Retinal pigment epithelial cell (primary cell): ENCODE data around the gene RBFA.

Source experiments
- DNase-seq: peaks from one replicate; pipeline ENCODE4 v3.0.0-alpha.2; 2010; ENCODE audit warnings: low read depth
- H3K4me3 ChIP-seq: 2 replicates; pipeline ENCODE4 v1.5.1; 2011; ENCODE audit warnings: mild to moderate bottlenecking, low read length, control low read depth, moderate library complexity
- TF ChIP-seq, protein P1 (sequence below): conservative IDR thresholded peaks from 2 replicates; pipeline ENCODE4 v1.5.1; 2011; ENCODE audit warnings: low read depth, low read length, control low read depth, inconsistent platforms

RBFA gene

DNA sequence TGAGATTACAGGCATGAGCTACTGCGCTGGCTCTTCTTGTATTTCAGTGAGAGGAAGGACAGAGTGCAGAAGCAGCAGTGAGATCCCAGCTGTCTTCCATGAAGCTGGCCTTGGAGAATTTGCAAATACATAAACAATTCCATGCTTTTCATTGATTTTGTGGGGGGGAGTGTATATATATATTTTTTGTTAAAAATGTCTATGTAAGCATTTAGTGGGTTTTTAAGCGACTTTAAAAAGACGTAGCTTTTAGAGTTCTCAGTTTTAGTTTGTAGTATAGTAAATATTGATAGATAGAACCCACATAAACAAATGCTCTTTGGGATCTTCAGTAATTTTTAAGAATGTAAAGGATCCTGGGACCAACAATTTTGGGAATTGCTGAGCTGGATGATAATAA, 6.3 kb downstream of the RBFA start:
- TF ChIP-seq, protein P1, sequence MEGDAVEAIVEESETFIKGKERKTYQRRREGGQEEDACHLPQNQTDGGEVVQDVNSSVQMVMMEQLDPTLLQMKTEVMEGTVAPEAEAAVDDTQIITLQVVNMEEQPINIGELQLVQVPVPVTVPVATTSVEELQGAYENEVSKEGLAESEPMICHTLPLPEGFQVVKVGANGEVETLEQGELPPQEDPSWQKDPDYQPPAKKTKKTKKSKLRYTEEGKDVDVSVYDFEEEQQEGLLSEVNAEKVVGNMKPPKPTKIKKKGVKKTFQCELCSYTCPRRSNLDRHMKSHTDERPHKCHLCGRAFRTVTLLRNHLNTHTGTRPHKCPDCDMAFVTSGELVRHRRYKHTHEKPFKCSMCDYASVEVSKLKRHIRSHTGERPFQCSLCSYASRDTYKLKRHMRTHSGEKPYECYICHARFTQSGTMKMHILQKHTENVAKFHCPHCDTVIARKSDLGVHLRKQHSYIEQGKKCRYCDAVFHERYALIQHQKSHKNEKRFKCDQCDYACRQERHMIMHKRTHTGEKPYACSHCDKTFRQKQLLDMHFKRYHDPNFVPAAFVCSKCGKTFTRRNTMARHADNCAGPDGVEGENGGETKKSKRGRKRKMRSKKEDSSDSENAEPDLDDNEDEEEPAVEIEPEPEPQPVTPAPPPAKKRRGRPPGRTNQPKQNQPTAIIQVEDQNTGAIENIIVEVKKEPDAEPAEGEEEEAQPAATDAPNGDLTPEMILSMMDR = no peak
- no peak overlapping the region for H3K4me3 ChIP-seq
- no peak for DNase-seq

DNA sequence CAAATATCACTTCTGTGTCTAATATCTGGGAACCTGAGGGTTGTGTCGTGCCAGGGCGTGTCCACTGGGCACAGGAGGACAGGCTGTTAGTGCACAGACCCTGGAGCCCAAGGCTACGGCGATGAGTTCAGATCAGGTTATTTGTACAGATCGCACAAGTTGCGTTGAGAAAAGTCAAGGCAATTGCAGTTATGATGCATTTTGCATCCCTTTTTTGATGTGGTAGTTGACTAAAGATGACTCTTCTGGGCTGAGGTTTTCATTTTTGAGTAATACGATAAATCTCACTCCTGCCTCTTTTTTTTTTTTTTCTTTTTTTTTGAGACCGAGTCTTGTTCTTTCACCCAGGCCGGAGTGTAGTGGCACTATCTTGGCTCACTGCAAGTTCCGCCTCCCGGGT, 7.2 kb downstream of the RBFA start:
- TF ChIP-seq, protein P1 = no peak
- DNase-seq = no peak
- no peak overlapping the region for H3K4me3 ChIP-seq

DNA sequence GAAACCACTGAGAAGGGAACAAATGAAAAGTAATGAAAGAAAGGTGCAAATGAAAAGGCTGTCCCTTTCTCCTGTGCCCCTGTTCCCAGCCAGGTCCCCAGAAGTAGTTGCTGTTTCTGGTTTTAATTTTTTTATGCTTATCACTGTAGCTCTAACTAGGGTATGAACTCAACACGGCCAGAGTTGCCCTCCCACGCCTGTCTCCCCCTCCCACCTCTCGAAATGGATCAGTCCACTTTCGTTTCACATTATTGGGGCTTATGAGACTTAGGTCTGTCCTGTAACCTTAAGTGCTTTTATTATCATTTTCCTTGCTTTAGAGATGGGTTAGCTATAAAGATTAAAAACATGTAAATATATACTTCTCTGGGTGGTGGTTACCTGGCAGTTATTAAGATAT, 8.6 kb downstream of the RBFA start:
- H3K4me3 ChIP-seq = no peak overlapping the region
- DNase-seq = no peak
- TF ChIP-seq, protein P1 = no peak

DNA sequence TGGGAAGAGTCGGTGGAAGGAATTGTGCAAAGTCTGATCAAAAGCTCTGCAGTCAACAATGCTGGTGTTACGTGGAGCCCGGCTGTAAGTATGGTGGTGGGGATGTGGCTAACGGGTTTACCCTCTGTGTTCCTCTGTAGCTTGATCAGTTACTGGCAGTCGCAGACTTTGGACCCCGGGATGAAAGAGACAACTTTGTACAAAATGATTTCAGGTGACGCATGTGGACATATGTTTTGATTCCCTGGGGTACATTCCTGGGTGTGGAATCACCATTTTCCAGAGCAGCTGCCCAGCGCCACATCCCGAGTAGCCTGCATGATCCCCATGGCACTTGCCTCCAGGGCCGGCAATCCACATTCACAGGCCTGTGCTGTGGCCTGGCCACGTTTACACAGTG, 9.8 kb downstream of the RBFA start:
- TF ChIP-seq, protein P1 = no peak
- H3K4me3 ChIP-seq = no peak overlapping the region
- DNase-seq = no peak

DNA sequence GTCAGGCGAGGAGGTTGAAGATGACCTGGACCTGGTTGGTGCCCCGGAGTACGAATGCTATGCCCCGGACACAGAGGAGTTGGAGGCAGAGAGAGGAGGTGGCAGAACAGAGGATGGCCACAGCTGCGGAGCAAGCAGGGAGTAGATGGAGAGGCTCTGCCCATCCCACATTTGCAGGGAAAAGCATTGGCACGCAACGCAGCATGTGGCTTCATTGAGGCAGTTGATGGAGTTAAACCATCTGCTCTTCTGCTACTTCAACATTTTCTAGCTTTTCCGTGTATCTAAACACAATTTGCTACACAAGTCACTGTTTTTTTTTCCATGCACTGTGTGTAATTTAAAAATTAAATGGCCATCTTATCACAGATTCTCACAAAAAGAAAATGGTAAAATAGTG, 11.8 kb downstream of the RBFA start:
- DNase-seq = no peak
- H3K4me3 ChIP-seq = no peak overlapping the region
- TF ChIP-seq, protein P1 = no peak

DNA sequence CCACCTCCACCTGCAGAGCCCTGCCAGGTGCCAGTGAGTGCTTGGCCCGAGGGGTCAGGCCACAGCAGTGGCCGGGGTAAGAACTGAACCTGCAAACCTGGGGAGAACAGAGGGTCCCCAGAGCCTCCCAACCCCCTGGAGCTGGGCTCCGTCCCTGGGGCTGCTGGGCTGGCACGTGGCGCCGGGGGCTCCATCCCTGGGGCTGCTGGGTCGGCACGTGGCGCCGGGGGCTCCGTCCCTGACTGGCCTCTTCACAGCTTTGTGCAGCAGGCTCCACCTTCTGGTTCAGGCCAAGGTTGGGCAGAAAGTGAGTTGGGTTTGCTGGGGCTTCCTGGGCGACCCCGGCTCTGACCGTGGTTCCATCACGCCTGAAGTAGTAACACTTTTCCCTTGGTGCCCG, 12.2 kb downstream of the RBFA start:
- DNase-seq = no peak
- no peak overlapping the region for H3K4me3 ChIP-seq
- TF ChIP-seq, protein P1 = no peak

DNA sequence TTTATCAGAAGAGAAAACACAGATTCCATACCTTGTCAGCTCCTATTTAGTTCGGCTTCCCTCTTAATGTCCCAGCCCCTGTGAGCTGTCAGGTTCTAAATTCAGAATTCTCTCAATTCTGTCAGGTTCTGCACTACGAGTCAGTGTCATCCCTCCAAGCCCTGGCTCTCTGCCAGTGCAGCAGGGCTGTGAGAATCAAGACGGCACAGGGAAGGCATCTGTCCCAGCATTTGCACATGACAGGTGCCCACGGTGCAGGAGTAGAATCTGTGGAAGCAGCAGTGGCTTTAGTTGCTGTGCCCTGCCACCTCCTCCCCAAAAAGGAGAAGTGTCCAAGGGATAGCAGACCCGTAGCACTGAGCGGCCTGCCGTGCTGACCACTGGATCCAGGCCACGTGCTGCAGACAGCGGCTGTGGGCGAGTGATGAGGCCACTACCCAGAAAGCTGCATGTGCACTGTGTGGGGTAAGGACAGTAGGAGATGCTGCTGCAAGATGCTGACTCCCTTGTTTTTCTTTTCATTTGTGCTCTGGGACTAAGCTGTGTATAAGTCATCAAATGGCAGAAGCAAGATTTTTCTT, 12.8 kb downstream of the RBFA start:
- no peak overlapping the region for H3K4me3 ChIP-seq
- DNase-seq = no peak
- TF ChIP-seq, protein P1 = no peak
